ENCODE data around the gene GRAP. TPM values are rescaled to one million over a fixed set of nuclear protein-coding genes. Genes with fewer than 3 reads are reported as not detected.
A peak's percentile ranks its signal among the peaks of the same experiment; 100 is the strongest.
"Not testable (repeated sequence)": the region's sequence is repeated elsewhere in the genome, so short reads cannot be mapped to it uniquely, and the experiment has no call there.

The GRAP gene
- total RNA-seq (2014; rRNA removed; shearing (Covaris generic)) = 0.63 and 0.69 TPM in 2 replicates

GRCh38 chr17:19046782-19047375 lies at the start of gene GRAP:
TSS of gene GRAP (minus strand) at chr17:19046957. CDS start at chr17:19046926, 31 bp downstream.
- H3K4me1 ChIP-seq; H3K4me3 ChIP-seq; H3K9me3 ChIP-seq (replicated peaks); H3K36me3 ChIP-seq; H3K27me3 ChIP-seq; H3K27ac ChIP-seq; DNase-seq: not testable (repeated sequence)

DNA sequence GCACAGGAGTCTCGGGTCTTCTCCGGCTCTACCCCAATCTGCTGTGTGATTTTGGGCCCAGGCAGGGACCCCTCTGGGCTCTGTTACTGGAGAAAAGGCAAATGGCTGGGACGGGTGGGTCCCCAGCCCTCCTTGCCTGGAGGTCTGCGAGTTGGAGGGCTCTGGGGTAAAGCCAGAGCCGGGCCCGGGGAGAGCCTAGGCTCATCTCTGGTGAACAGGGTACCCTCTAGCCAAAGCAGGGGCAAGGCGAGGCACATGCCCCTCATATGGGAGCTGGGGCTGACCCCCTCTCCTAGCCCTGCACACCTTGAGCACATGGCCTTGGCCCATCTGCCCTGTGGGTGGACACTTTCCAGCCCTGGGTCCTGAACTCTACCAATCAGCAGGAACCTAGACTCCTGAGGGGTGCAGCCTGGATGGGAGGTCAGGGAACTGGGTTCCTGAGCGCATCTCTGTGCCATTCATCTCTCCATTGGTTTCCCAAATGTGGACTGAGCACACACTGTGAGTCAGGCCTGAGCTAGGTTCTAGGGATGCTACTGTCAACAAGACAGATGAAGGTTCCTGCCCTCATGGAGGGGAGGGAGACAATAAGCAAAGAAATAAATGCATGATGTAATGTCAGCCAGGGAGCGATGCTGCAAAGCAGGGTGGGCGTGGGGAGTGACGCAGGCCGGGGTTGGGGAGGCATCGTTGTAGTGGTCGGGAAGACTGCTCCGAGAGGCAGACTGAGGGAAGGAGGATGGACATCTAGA lies 47.1 kb upstream of the GRAP start:
- not testable (repeated sequence) for H3K36me3 ChIP-seq; H3K27me3 ChIP-seq; H3K4me3 ChIP-seq; H3K9me3 ChIP-seq (replicated peaks); H3K4me1 ChIP-seq; H3K27ac ChIP-seq
- DNase-seq = peak in 1 of 2 experiments; percentile 17

DNA sequence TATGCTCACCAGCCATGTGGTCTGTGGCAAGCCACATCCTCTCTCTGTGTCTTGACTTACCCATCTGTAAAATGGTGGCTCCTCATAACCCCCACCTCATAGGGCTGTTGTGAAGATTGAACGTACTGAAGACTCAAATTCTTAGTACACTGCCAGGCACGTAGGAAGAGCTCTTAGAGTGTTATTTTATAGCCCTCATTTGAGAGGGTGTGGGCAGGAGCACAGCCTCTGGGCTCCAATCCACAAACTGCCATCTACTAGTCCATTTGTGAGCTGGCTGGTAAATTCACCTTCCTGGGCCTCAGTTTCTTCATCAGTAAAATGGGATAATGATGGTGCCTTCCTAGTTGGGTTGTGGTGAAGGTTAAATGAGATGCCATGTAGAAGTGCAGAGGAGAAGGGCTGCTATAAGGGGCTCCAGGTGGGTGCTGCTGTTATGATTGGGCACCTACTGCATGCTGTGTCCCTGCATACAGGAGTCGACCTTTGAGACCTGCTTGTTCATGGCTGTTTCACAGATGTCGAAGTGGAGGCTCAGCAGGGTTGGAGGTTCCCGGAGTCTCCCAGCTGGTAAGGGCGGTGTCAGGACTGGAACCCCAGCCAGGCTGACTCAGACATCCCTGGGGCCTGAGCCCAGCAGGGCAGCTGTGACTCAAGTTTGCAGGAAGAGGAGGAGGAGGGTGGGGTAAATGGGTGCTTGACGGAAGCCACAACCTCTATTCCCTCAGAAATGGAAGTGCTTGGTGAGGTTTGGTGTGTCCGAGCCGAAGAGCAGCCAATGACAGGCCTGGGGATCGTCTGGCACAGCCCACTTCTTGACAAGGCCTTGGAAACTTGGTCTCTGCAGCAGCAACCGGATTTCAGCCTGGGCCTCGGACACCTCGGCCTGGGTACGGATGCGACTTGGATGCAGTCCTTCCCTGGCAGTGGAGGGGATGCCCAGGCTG lies 46.3 kb upstream of the GRAP start:
- H3K4me1 ChIP-seq; H3K27me3 ChIP-seq; H3K9me3 ChIP-seq (replicated peaks); H3K4me3 ChIP-seq; H3K27ac ChIP-seq; H3K36me3 ChIP-seq: not testable (repeated sequence)
- DNase-seq = peak in 1 of 2 experiments; percentile 11

DNA sequence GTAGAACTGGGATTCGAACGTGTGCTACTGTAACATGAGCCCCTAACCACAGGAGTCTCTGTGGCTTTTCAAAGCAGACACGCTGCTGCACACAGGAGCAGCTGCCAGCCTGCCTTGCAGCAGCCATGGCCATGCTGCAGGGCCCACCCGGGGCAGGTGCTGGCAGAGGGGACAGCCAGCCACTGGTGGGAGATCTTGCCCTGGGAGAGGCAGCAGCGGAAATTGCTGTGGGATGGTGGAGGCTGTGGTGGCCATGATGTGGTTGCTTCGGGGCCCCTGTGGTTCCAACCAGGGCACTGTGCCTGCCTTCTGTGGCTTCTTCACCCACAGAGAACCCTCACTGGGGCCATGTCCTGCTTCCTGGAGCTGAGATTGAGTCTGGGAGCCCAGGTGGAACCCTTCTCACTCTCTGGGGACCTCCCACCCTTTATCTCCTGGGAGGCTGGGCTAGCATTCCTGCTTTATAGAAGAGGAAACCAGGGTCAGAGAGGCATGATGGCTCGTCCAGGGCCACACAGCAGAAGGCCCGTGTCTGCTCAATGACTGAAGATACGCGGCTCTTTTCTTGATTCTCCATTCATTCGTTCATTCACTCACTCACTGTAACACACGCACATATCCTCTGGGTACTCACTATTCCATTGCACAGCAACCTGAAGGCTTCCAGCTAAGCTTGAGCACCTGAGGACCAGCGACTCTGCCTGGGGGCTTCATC lies 43.5 kb upstream of the GRAP start:
- H3K27ac ChIP-seq = not testable (repeated sequence)

GRCh38 chr17:19088804-19089685 lies 42.3 kb upstream of the GRAP start:
- not testable (repeated sequence) for H3K9me3 ChIP-seq (replicated peaks); H3K4me1 ChIP-seq; DNase-seq; H3K36me3 ChIP-seq; H3K27me3 ChIP-seq; H3K27ac ChIP-seq; H3K4me3 ChIP-seq

More for the DNA sequence above, 43.5 kb upstream of the GRAP start:
- H3K9me3 ChIP-seq (replicated peaks); H3K27me3 ChIP-seq; H3K36me3 ChIP-seq; DNase-seq; H3K4me1 ChIP-seq; H3K4me3 ChIP-seq: not testable (repeated sequence)

GRCh38 chr17:19077386-19077785 lies 30.6 kb upstream of the GRAP start:
- H3K36me3 ChIP-seq; H3K27me3 ChIP-seq; H3K27ac ChIP-seq; H3K4me1 ChIP-seq; H3K4me3 ChIP-seq; H3K9me3 ChIP-seq (replicated peaks); DNase-seq: not testable (repeated sequence)

DNA sequence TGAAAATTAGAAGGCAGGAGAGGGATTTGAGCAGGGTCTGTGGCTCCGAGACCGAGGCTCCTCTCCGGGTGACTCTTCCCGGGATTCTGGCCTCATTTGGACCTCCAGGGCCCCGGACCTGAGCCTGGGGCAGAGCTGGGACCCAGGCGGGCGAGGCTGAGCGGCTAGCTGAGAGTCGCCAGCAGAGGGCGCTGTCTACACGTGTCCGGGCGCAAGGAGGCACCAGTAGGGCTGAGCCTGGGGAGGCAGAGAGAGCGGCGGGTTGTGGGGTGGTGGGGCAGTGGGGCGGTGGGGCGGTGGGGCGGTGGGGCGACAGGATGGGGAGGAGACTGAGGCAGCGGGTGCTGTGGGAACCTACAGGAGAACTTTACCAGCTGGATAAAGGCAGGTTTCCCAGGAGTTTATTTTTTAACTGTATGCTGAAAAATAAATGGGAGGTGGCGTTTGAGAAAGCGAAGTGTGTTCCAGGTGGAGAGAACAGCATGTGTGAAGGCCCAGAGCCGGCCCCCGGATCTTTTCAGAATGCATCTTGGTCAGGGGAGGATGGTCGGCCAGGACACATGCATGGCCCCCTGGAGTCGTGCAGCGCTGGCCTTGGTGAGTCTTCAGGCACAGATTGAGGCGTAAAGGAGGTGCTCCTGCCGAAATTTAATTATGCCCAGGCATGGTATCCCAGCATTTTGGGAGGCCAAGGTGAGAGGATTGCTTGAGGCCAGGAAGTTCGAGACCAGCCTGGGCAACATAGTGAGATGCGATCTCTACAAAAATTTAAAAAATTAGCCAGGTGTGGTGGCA lies 29.8 kb upstream of the GRAP start:
- H3K4me1 ChIP-seq; H3K36me3 ChIP-seq; H3K4me3 ChIP-seq; H3K27ac ChIP-seq; H3K27me3 ChIP-seq; H3K9me3 ChIP-seq (replicated peaks): not testable (repeated sequence)
- DNase-seq = peak in 1 of 2 experiments; percentile 7

- DNase-seq; H3K9me3 ChIP-seq (replicated peaks); H3K27ac ChIP-seq; H3K36me3 ChIP-seq; H3K4me1 ChIP-seq; H3K27me3 ChIP-seq; H3K4me3 ChIP-seq: not testable (repeated sequence)
Observed at GRCh38 chr17:19070318-19071168, 23.8 kb upstream of the GRAP start.

DNA sequence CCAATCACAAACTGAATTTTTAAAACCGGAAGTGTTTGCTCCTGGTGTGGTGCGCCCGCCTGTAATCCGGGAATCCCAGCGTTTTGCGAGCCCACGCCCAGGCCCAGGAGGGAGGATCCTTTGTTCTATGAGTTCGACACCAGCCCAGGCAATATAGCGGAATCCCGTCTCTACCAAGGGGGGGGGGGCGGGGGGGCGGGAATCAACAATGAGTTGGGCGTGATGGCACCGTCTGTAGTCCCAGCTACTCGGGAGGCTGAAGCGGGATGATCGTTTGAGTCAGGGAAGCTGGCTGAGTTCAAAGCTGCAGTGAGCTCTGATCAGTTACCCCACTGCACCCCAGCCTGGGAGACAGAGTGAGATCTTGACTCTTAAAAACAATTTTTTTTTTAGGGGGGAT lies 17.6 kb upstream of the GRAP start:
- not testable (repeated sequence) for H3K9me3 ChIP-seq (replicated peaks); H3K4me1 ChIP-seq; H3K27me3 ChIP-seq; DNase-seq; H3K36me3 ChIP-seq; H3K27ac ChIP-seq; H3K4me3 ChIP-seq

- not testable (repeated sequence) for H3K4me3 ChIP-seq, H3K27ac ChIP-seq
- peak in 1 of 2 experiments; percentile 99 for DNase-seq
Observed at GRCh38 chr17:19063326-19063956, 16.7 kb upstream of the GRAP start.

DNA sequence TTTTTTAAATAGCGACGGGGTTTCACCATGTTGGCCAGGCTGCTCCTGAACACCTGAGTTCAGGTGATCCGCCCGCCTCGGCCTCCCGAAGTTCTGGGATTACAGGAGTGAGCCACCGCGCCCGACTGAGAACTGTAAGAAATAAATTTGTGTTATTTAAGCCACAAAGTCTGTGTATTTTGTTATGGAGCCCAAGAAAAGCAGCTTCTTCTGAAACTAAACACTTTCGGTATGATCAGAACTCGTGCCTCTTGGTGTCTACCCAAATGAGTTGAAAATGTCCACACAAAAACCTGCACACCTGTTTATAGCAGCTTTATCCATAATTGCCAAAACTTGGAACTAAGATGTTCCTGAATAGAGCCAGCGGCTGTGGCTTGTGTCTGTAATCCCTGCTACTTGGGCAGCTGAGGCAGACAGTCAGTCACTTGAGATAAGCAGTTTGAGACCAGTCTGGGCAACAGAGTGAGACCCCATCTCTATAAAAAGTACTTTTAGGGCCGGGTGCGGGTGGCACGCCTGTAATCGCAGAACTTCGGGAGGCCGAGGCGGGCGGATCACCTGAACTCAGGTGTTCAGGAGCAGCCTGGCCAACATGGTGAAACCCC lies 16.1 kb upstream of the GRAP start:
- not testable (repeated sequence) for H3K27me3 ChIP-seq; H3K27ac ChIP-seq; H3K4me3 ChIP-seq; DNase-seq; H3K36me3 ChIP-seq; H3K9me3 ChIP-seq (replicated peaks); H3K4me1 ChIP-seq

More at GRCh38 chr17:19063326-19063956, 16.7 kb upstream of the GRAP start:
- H3K9me3 ChIP-seq (replicated peaks); H3K27me3 ChIP-seq; H3K4me1 ChIP-seq; H3K36me3 ChIP-seq: not testable (repeated sequence)

Measured in SJCRH30 (cell line).